ENCODE results near the gene TBPL1. TPM values are rescaled to one million over a fixed set of nuclear protein-coding genes. Genes with fewer than 3 reads are reported as not detected.

The TBPL1 gene
- total and polyA plus RNA-seq, 2 donors, result 29.0 to 41.9 TPM

- Histone ChIP-seq H3K4me3 (ENCODE audit: low read length in 2 of 2) (no peak overlapping the region), H3K27me3 (ENCODE audit: control insufficient read depth in 2 of 2, insufficient read depth in 1 of 2, low read length in 1 of 2) (peaks cover 0 to 10% of the 10 kb centered on the region in 2 donors), H3K4me1 (ENCODE audit: control insufficient read depth in 2 of 2, insufficient read depth in 2 of 2, low read length in 2 of 2) (no peaks in the 10 kb centered on the region), H3K27ac (ENCODE audit: low read depth in 1 of 2, low read length in 1 of 2) (no peak overlapping the region), H3K9me3 (ENCODE audit: control insufficient read depth in 2 of 2, insufficient read depth in 1 of 2, low read length in 1 of 2) (no peaks in the 10 kb centered on the region), H3K36me3 (ENCODE audit: control insufficient read depth in 2 of 2, insufficient read depth in 2 of 2, low read length in 1 of 2) (no peaks in the 10 kb centered on the region)
- WGBS, result 98% methylated on average over 2 of the region's 2 CpGs
- no peak for DNase-seq (ENCODE audit: low read depth in 6 of 9, low spot score in 9 of 9)
These were observed 4.6 kb upstream of the TBPL1 start for GRCh38 chr6:133948472-133948871.

- H3K27ac ChIP-seq (ENCODE audit: low read depth in 1 of 2, low read length in 1 of 2), result no peak overlapping the region
- peaks cover 0 to 10% of the 10 kb centered on the region in 2 donors for H3K27me3 ChIP-seq (ENCODE audit: control insufficient read depth in 2 of 2, insufficient read depth in 1 of 2, low read length in 1 of 2)
- H3K9me3 ChIP-seq (ENCODE audit: control insufficient read depth in 2 of 2, insufficient read depth in 1 of 2, low read length in 1 of 2), result no peaks in the 10 kb centered on the region
- no peak overlapping the region for H3K4me3 ChIP-seq (ENCODE audit: low read length in 2 of 2)
- DNase-seq (ENCODE audit: low read depth in 6 of 9, low spot score in 9 of 9), result no peak
- no peaks in the 10 kb centered on the region for H3K36me3 ChIP-seq (ENCODE audit: control insufficient read depth in 2 of 2, insufficient read depth in 2 of 2, low read length in 1 of 2)
- peaks cover 5 to 15% of the 10 kb centered on the region in 2 donors for H3K4me1 ChIP-seq (ENCODE audit: control insufficient read depth in 2 of 2, insufficient read depth in 2 of 2, low read length in 2 of 2)
- WGBS, result 99% methylated on average over 4 of the region's 4 CpGs
These were observed 1.8 kb upstream of the TBPL1 start for GRCh38 chr6:133951227-133951626.

- no peaks in the 10 kb centered on the region for H3K36me3 ChIP-seq (ENCODE audit: control insufficient read depth in 2 of 2, insufficient read depth in 2 of 2, low read length in 1 of 2)
- H3K27me3 ChIP-seq (ENCODE audit: control insufficient read depth in 2 of 2, insufficient read depth in 1 of 2, low read length in 1 of 2), result peaks cover 0 to 10% of the 10 kb centered on the region in 2 donors
- H3K4me3 ChIP-seq (ENCODE audit: low read length in 2 of 2), result peak overlapping the region; percentile 66 to 77
- peak in 7 of 9 donors; percentile 20 to 60 (median 36) for DNase-seq (ENCODE audit: low read depth in 6 of 9, low spot score in 9 of 9)
- H3K27ac ChIP-seq (ENCODE audit: low read depth in 1 of 2, low read length in 1 of 2), result peak overlapping the region; percentile 11 to 68
- H3K9me3 ChIP-seq (ENCODE audit: control insufficient read depth in 2 of 2, insufficient read depth in 1 of 2, low read length in 1 of 2), result no peaks in the 10 kb centered on the region
- peaks cover 5 to 15% of the 10 kb centered on the region in 2 donors for H3K4me1 ChIP-seq (ENCODE audit: control insufficient read depth in 2 of 2, insufficient read depth in 2 of 2, low read length in 2 of 2)
- WGBS, result under 1% methylated on average over 65 of the region's 65 CpGs
These were observed 876 bp upstream of the TBPL1 start for GRCh38 chr6:133951881-133952814.

GRCh38 chr6:133953634-133954415, 801 bp downstream of the TBPL1 start:
- Histone ChIP-seq H3K27ac (ENCODE audit: low read depth in 1 of 2, low read length in 1 of 2) (peak overlapping the region in 1 of 2 donors; percentile 69), H3K36me3 (ENCODE audit: control insufficient read depth in 2 of 2, insufficient read depth in 2 of 2, low read length in 1 of 2) (no peaks in the 10 kb centered on the region)

GRCh38 chr6:133954657-133955576, 1.9 kb downstream of the TBPL1 start:
- no peak overlapping the region for H3K4me3 ChIP-seq (ENCODE audit: low read length in 2 of 2)
- no peaks in the 10 kb centered on the region for H3K9me3 ChIP-seq (ENCODE audit: control insufficient read depth in 2 of 2, insufficient read depth in 1 of 2, low read length in 1 of 2)
- WGBS, result 93% methylated on average over 7 of the region's 7 CpGs

More at GRCh38 chr6:133953634-133954415, 801 bp downstream of the TBPL1 start:
- Histone ChIP-seq H3K4me3 (ENCODE audit: low read length in 2 of 2) (peak overlapping the region; percentile 66 to 77), H3K27me3 (ENCODE audit: control insufficient read depth in 2 of 2, insufficient read depth in 1 of 2, low read length in 1 of 2) (peaks cover 0 to 10% of the 10 kb centered on the region in 2 donors), H3K4me1 (ENCODE audit: control insufficient read depth in 2 of 2, insufficient read depth in 2 of 2, low read length in 2 of 2) (peaks cover 5 to 15% of the 10 kb centered on the region in 2 donors), H3K9me3 (ENCODE audit: control insufficient read depth in 2 of 2, insufficient read depth in 1 of 2, low read length in 1 of 2) (no peaks in the 10 kb centered on the region)
- DNase-seq (ENCODE audit: low read depth in 6 of 9, low spot score in 9 of 9), result peak; percentile 29 to 83 (median 53)
- WGBS, result 9% methylated on average over 23 of the region's 23 CpGs

GRCh38 chr6:133955582-133956415, 2.8 kb downstream of the TBPL1 start:
- Histone ChIP-seq H3K27me3 (ENCODE audit: control insufficient read depth in 2 of 2, insufficient read depth in 1 of 2, low read length in 1 of 2) (peaks cover 0 to 10% of the 10 kb centered on the region in 2 donors), H3K4me1 (ENCODE audit: control insufficient read depth in 2 of 2, insufficient read depth in 2 of 2, low read length in 2 of 2) (peaks cover 5 to 15% of the 10 kb centered on the region in 2 donors), H3K4me3 (ENCODE audit: low read length in 2 of 2) (no peak overlapping the region), H3K9me3 (ENCODE audit: control insufficient read depth in 2 of 2, insufficient read depth in 1 of 2, low read length in 1 of 2) (no peaks in the 10 kb centered on the region), H3K27ac (ENCODE audit: low read depth in 1 of 2, low read length in 1 of 2) (no peak overlapping the region), H3K36me3 (ENCODE audit: control insufficient read depth in 2 of 2, insufficient read depth in 2 of 2, low read length in 1 of 2) (no peaks in the 10 kb centered on the region)
- 95% methylated on average over 5 of the region's 5 CpGs for WGBS
- DNase-seq (ENCODE audit: low read depth in 6 of 9, low spot score in 9 of 9), result no peak

More at GRCh38 chr6:133954657-133955576, 1.9 kb downstream of the TBPL1 start:
- Histone ChIP-seq H3K27ac (ENCODE audit: low read depth in 1 of 2, low read length in 1 of 2) (no peak overlapping the region), H3K27me3 (ENCODE audit: control insufficient read depth in 2 of 2, insufficient read depth in 1 of 2, low read length in 1 of 2) (peaks cover 0 to 10% of the 10 kb centered on the region in 2 donors), H3K36me3 (ENCODE audit: control insufficient read depth in 2 of 2, insufficient read depth in 2 of 2, low read length in 1 of 2) (no peaks in the 10 kb centered on the region), H3K4me1 (ENCODE audit: control insufficient read depth in 2 of 2, insufficient read depth in 2 of 2, low read length in 2 of 2) (peaks cover 5 to 15% of the 10 kb centered on the region in 2 donors)
- no peak for DNase-seq (ENCODE audit: low read depth in 6 of 9, low spot score in 9 of 9)

- Histone ChIP-seq H3K36me3 (ENCODE audit: control insufficient read depth in 2 of 2, insufficient read depth in 2 of 2, low read length in 1 of 2) (no peaks in the 10 kb centered on the region), H3K9me3 (ENCODE audit: control insufficient read depth in 2 of 2, insufficient read depth in 1 of 2, low read length in 1 of 2) (no peaks in the 10 kb centered on the region), H3K4me3 (ENCODE audit: low read length in 2 of 2) (no peak overlapping the region), H3K4me1 (ENCODE audit: control insufficient read depth in 2 of 2, insufficient read depth in 2 of 2, low read length in 2 of 2) (peaks cover 5 to 15% of the 10 kb centered on the region in 2 donors), H3K27me3 (ENCODE audit: control insufficient read depth in 2 of 2, insufficient read depth in 1 of 2, low read length in 1 of 2) (peaks cover 0 to 6% of the 10 kb centered on the region in 2 donors), H3K27ac (ENCODE audit: low read depth in 1 of 2, low read length in 1 of 2) (no peak overlapping the region)
- WGBS, result 95% methylated on average over 3 of the region's 3 CpGs
- DNase-seq (ENCODE audit: low read depth in 6 of 9, low spot score in 9 of 9), result no peak
These were observed 3.5 kb downstream of the TBPL1 start for GRCh38 chr6:133956416-133957049.
